HepG2 (cell line): ENCODE results near the gene HAX1. TPM values are rescaled to one million over a fixed set of nuclear protein-coding genes. Genes with fewer than 3 reads are reported as not detected.

ENCODE experiments used
- ATAC-seq: fragments of 200-7000 bp; cut with Tn5 transposase; 3 replicates; pipeline ENCODE4 v1.9.1; 2020; ENCODE audit warnings: mild to moderate bottlenecking, moderate library complexity
- BruUV-seq: library from RNA; stranded (reverse); fragments of 400-500 nt; replicated peaks from 2 replicates; lab custom pipeline; 2021; lab: Mats Ljungman, UMichigan
- CTCF ChIA-PET: fragments of 300-600 bp; formaldehyde crosslinking; extraction: SDS; loops from one replicate; lab custom pipeline; 2021; ENCODE audit warnings: low total read pairs, inconsistent platforms, low intra/inter-chr PET ratio; lab: Yijun Ruan, JAX
- POLR2A ChIA-PET: fragments of 350-600 bp; sonication (Branson Sonifier 250); formaldehyde crosslinking; loops from one replicate; lab custom pipeline; 2020; ENCODE audit warnings: antibody characterized with exemption, inconsistent platforms; lab: Yijun Ruan, JAX
- DNase-seq: peaks from one replicate; pipeline ENCODE4 v3.0.0-alpha.2; 2015; ENCODE audit warnings: low spot score
- FAIRE-seq: peaks from 3 replicates; lab custom pipeline; 2011; peaks lifted over from hg19 to GRCh38; lab: Jason Lieb, UNC
- H2AFZ ChIP-seq: one replicate; pipeline ENCODE4 v1.6.1; 2011; ENCODE audit warnings: low read length, inconsistent platforms
- H3K27ac ChIP-seq: fragments of 300-600 bp; 3 replicates; pipeline ENCODE4 v1.8.0; 2011; ENCODE audit warnings: mixed run types, mild to moderate bottlenecking, mixed read lengths, low read length, inconsistent platforms; ENCODE audit not compliant: insufficient read depth; ENCODE audit errors: extremely low read length
- H3K27me3 ChIP-seq, 2 experiments: fragments of 200-600 bp in 1 of 2; 2 replicates in 1 of 2; 3 replicates in 1 of 2; pipeline versions ENCODE4 v1.6.0 to v1.8.0; 2011; ENCODE audit warnings: low read length in 2 of 2, mild to moderate bottlenecking in 2 of 2, moderate library complexity in 2 of 2, inconsistent platforms in 1 of 2; ENCODE audit not compliant: insufficient read depth in 2 of 2, control insufficient read depth in 1 of 2
- H3K36me3 ChIP-seq, 2 experiments: fragments of 200-600 bp in 1 of 2; replicated peaks in 1 of 2; 2 replicates in 1 of 2; 3 replicates in 1 of 2; pipeline versions ENCODE4 v1.5.1 to v1.8.0; 2011; ENCODE audit warnings: low read length in 2 of 2, inconsistent platforms in 1 of 2; ENCODE audit not compliant: insufficient read depth in 2 of 2, control insufficient read depth in 1 of 2
- H3K4me1 ChIP-seq: 2 replicates; pipeline ENCODE4 v1.5.1; 2012; ENCODE audit warnings: low read length, inconsistent platforms; ENCODE audit not compliant: insufficient read depth
- H3K4me2 ChIP-seq: 2 replicates; pipeline ENCODE4 v1.6.0; 2011; ENCODE audit warnings: low read depth, low read length, inconsistent platforms
- H3K4me3 ChIP-seq, 3 experiments: fragments of 200-600 bp in 1 of 3; sonication (generic), shearing (Covaris generic) in 1 of 3; replicated peaks in 1 of 3; 2 replicates each; pipeline ENCODE4 v1.5.1; 2011 to 2016; ENCODE audit warnings: low read length in 3 of 3, inconsistent platforms in 2 of 3, low read depth in 2 of 3, mild to moderate bottlenecking in 2 of 3, control low read depth in 1 of 3, mixed read lengths in 1 of 3; ENCODE audit not compliant: insufficient read depth in 1 of 3
- H3K79me2 ChIP-seq: one replicate; pipeline ENCODE4 v1.6.1; 2011; ENCODE audit warnings: low read length, inconsistent platforms; ENCODE audit not compliant: insufficient read depth
- H3K9ac ChIP-seq: 2 replicates; pipeline ENCODE4 v1.6.0; 2011; ENCODE audit warnings: mild to moderate bottlenecking, low read depth, low read length, inconsistent platforms; ENCODE audit not compliant: insufficient read depth
- H3K9me3 ChIP-seq: 2 replicates; pipeline ENCODE4 v1.5.1; 2012; ENCODE audit warnings: mild to moderate bottlenecking, low read length
- H4K20me1 ChIP-seq: 2 replicates; pipeline ENCODE4 v1.6.0; 2011; ENCODE audit warnings: inconsistent platforms, mild to moderate bottlenecking, low read length, moderate library complexity; ENCODE audit not compliant: insufficient read depth
- ARHGAP35 ChIP-seq: sonication (generic); formaldehyde crosslinking; IDR thresholded peaks from 2 replicates; pipeline ENCODE4 v1.9.0; 2022; ENCODE audit warnings: mild to moderate bottlenecking, inconsistent platforms, moderate library complexity, missing genetic modification reagents, borderline replicate concordance
- BRCA1 ChIP-seq: sonication (generic); formaldehyde crosslinking; IDR thresholded peaks from 2 replicates; pipeline ENCODE4 v1.4.0; 2020; ENCODE audit warnings: missing genetic modification reagents
- BRF2 ChIP-seq: sonication (generic); formaldehyde crosslinking; IDR thresholded peaks from 2 replicates; pipeline ENCODE4 v1.8.1; 2022; ENCODE audit warnings: mild to moderate bottlenecking, missing genetic modification reagents
- GATAD2A ChIP-seq: IDR thresholded peaks from 2 replicates; pipeline ENCODE4 v1.6.1; 2016
- IRF2 ChIP-seq: IDR thresholded peaks from 2 replicates; pipeline ENCODE4 v1.6.1; 2018; ENCODE audit warnings: missing genetic modification reagents, missing compliant biosample characterization
- MXD4 ChIP-seq: IDR thresholded peaks from 2 replicates; pipeline ENCODE4 v1.6.1; 2016; ENCODE audit warnings: mild to moderate bottlenecking, missing biosample characterization, missing genetic modification reagents
- NONO ChIP-seq, 2 experiments: fragments of 450-650 bp in 1 of 2; sonication (generic) in 1 of 2; formaldehyde crosslinking in 1 of 2; IDR thresholded peaks in 1 of 2; conservative IDR thresholded peaks in 1 of 2; 2 replicates each; pipeline versions ENCODE4 v1.6.1 to v1.8.0; 2017 to 2022; ENCODE audit warnings: mild to moderate bottlenecking in 1 of 2, missing genetic modification reagents in 1 of 2, moderate library complexity in 1 of 2
- NR1H2 ChIP-seq: sonication (generic); formaldehyde crosslinking; IDR thresholded peaks from 2 replicates; pipeline ENCODE4 v1.8.1; 2022; ENCODE audit warnings: low read depth, missing genetic modification reagents, borderline replicate concordance
- PHB2 ChIP-seq: fragments of 450-650 bp; IDR thresholded peaks from 2 replicates; pipeline ENCODE4 v1.6.1; 2018; ENCODE audit not compliant: partially characterized antibody
- PHF5A ChIP-seq: IDR thresholded peaks from one replicate; pipeline ENCODE4 v1.6.1; 2018; ENCODE audit warnings: low read depth, missing genetic modification reagents; ENCODE audit not compliant: unreplicated experiment
- POLR2A ChIP-seq, 2 experiments: IDR thresholded peaks; 2 replicates each; pipeline ENCODE4 v1.6.1; 2011; ENCODE audit warnings: low read depth in 2 of 2, low read length in 2 of 2, mild to moderate bottlenecking in 1 of 2, moderate library complexity in 1 of 2; ENCODE audit not compliant: insufficient read depth in 1 of 2
- SKI ChIP-seq: fragments of 450-650 bp; IDR thresholded peaks from one replicate; pipeline ENCODE4 v1.6.1; 2018; ENCODE audit warnings: mild to moderate bottlenecking; ENCODE audit not compliant: partially characterized antibody
- TFDP1 ChIP-seq: IDR thresholded peaks from 2 replicates; pipeline ENCODE4 v1.6.1; 2016; ENCODE audit warnings: missing compliant biosample characterization, missing genetic modification reagents, borderline replicate concordance
- THAP11 ChIP-seq: IDR thresholded peaks from 2 replicates; pipeline ENCODE4 v1.6.1; 2016; ENCODE audit warnings: missing biosample characterization, missing genetic modification reagents
- ZFY ChIP-seq: sonication (generic); formaldehyde crosslinking; IDR thresholded peaks from 2 replicates; pipeline ENCODE4 v1.4.0; 2020; ENCODE audit warnings: missing genetic modification reagents
- ZNF33A ChIP-seq: sonication (generic); formaldehyde crosslinking; IDR thresholded peaks from 2 replicates; pipeline ENCODE4 v1.5.1; 2020; ENCODE audit warnings: missing genetic modification reagents, mild to moderate bottlenecking, moderate library complexity, borderline replicate concordance
- ZNF616 ChIP-seq: sonication (generic); formaldehyde crosslinking; IDR thresholded peaks from 2 replicates; pipeline ENCODE4 v1.5.0; 2020; ENCODE audit warnings: low read depth, mild to moderate bottlenecking, missing genetic modification reagents
- ZNF724P ChIP-seq: sonication (generic); formaldehyde crosslinking; IDR thresholded peaks from 2 replicates; pipeline ENCODE4 v1.8.0; 2022; ENCODE audit warnings: missing genetic modification reagents, borderline replicate concordance
- WGBS: methylation state at CpG from one replicate; pipeline ENCODE4 v1.1.6; 2017; ENCODE audit warnings: low lambda C conversion rate; 5-methylcytosine and 5-hydroxymethylcytosine counted together
- in situ Hi-C: cut with HindIII; loops from 2 replicates; pipeline ENCODE4 v1.10.0; 2017; ENCODE audit warnings: low pct_unique_long_range_greater_than_20kb; ENCODE audit not compliant: extremely low pct_ligation_motif_present
- intact Hi-C: fragments of 100-400 bp; cut with micrococcal nuclease; formaldehyde crosslinking; loops from one replicate; pipeline ENCODE4 v1.10.0; 2022; ENCODE audit not compliant: unreplicated experiment
- polyA plus RNA-seq, 8 experiments: library from polyadenylated mRNA; depleted of rRNA in 3 of 8; stranded (reverse) in 7 of 8; unstranded in 1 of 8; fragments of >200 nt; fragmentation: Illumina TruSeq in 4 of 8; extraction: Trizol in 4 of 8; gene quantifications; 2 replicates each; pipeline versions ENCODE4 v1.2.1 to v1.2.3, GENCODE V29; 2011 to 2016; ENCODE audit warnings: low read depth in 4 of 8, missing spikeins in 1 of 8, mixed read lengths in 1 of 8; ENCODE audit not compliant: insufficient read depth in 1 of 8
- total RNA-seq, 5 experiments: library from RNA; depleted of rRNA; stranded (reverse); fragments of >200 nt; fragmentation: Illumina TruSeq; extraction: Trizol; gene quantifications; 2 replicates each; pipeline ENCODE4 v1.2.3, GENCODE V29; 2016; ENCODE audit warnings: low read depth in 1 of 5
- TF ChIP-seq, protein P1 (sequence below): sonication (generic); formaldehyde crosslinking; IDR thresholded peaks from 2 replicates; pipeline ENCODE4 v1.4.0; 2020; ENCODE audit warnings: mild to moderate bottlenecking, missing genetic modification reagents

Gene HAX1
- total and polyA plus RNA-seq, 2 of the 13 experiments (the other 11 are each of a cell fraction or from before 2014, with no cell fraction given) = 89.2 to 128 TPM

DNA sequence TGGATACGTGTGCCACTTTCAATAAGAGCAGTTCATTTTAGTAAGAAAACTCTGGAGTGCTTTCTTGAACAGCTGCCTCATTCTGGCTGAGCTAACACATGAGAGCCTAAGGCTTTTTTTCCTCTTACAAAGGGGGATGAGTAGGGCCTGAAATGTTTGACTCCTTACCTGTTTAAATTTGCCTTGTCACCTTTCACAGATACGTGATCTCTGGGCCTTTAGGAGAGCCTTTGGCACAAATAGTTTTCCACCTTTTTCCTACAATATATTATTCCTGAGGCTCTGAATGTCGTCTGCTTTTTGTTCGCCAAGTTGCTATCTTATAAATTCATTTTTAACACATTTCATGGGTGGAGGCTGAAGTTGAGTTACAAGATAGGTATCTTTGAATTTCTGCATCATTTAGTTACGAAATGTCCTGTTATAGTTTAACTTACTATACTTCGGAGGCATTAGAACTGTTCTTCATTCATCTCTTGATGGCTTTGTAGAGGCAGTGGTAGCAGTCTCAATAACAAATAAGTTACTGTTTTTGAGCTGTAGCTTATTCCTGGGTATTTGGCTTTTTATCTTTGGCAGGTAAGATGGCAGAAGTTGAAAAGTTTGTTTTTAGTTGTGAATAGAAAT lies 34.4 kb upstream of the HAX1 start:
- ChIA-PET CTCF (no interaction called here), POLR2A (interaction anchor here (1.8 to 5.1 kb wide), 2 partner anchors 19 to 38 kb away, joined by 4 to 29 read pairs; partner anchors contain the start of gene UBAP2L)
- Histone ChIP-seq H3K79me2 (peaks cover 32% of the 10 kb centered on the region), H2AFZ (no peak overlapping the region), H4K20me1 (0 out of 2 replicates have a peak, but pooled peaks cover 4% of the 10 kb centered on the region), H3K4me2 (peak overlapping the region; percentile 56), H3K9me3 (no peaks in the 10 kb centered on the region), H3K4me3 (peak overlapping the region in 1 of 3 experiments; percentile 15; a peak in 1 of 6 replicates), H3K36me3 (peaks cover 18 to 71% of the 10 kb centered on the region in 2 experiments), H3K4me1 (peaks cover 57% of the 10 kb centered on the region), H3K9ac (peak overlapping the region; percentile 25; the same call in 1 of the 2 replicates), H3K27ac (peak overlapping the region; percentile 80), H3K27me3 (no peaks in the 10 kb centered on the region)
- TSS peak; percentile 13 for BruUV-seq
- 16% methylated on average over 6 of the region's 6 CpGs for WGBS
- ATAC-seq (peak; percentile 46), DNase-seq (peak; percentile 31), FAIRE-seq (peak; percentile 26)
- intact Hi-C loops (loop anchor here (2.0 kb wide), 1 partner anchor 17 kb away; the partner anchor contains the start of gene UBAP2L), in situ Hi-C loops (no loop called here)
- TF ChIP-seq ZNF616 (CRISPR knock-in tag) (no peak), NONO (IDR thresholded peaks at IDR 0.05) (no peak), NONO (CRISPR knock-in tag; conservative IDR thresholded peaks at IDR 0.05) (0 out of 2 replicates have a peak, but pooled peaks have one; percentile 18), ARHGAP35 (CRISPR knock-in tag) (no peak), ZNF33A (CRISPR knock-in tag) (peak; percentile 58; the same call in 1 of the 2 replicates), POLR2A (IDR thresholded peaks at IDR 0.05; ENCODE audit: insufficient read depth in 1 of 2, low read depth in 2 of 2, low read length in 2 of 2) (no peak), ZNF724P (no peak), PHB2 (no peak), TFDP1 (no peak), ZFY (CRISPR knock-in tag) (peak; percentile 3; the same call in 1 of the 2 replicates), IRF2 (0 out of 2 replicates have a peak, but pooled peaks have one; percentile 18), NR1H2 (CRISPR knock-in tag) (no peak), BRCA1 (CRISPR knock-in tag) (no peak), PHF5A (CRISPR knock-in tag) (peak; percentile 10), MXD4 (no peak), SKI (no peak), THAP11 (no peak), BRF2 (CRISPR knock-in tag) (0 out of 2 replicates have a peak, but pooled peaks have one; percentile 10), GATAD2A (CRISPR knock-in tag) (peak; percentile 31; the same call in 1 of the 2 replicates)
- TF ChIP-seq, protein P1, sequence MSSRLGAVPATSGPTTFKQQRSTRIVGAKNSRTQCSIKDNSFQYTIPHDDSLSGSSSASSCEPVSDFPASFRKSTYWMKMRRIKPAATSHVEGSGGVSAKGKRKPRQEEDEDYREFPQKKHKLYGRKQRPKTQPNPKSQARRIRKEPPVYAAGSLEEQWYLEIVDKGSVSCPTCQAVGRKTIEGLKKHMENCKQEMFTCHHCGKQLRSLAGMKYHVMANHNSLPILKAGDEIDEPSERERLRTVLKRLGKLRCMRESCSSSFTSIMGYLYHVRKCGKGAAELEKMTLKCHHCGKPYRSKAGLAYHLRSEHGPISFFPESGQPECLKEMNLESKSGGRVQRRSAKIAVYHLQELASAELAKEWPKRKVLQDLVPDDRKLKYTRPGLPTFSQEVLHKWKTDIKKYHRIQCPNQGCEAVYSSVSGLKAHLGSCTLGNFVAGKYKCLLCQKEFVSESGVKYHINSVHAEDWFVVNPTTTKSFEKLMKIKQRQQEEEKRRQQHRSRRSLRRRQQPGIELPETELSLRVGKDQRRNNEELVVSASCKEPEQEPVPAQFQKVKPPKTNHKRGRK (CRISPR knock-in tag) = no peak
